Retinal pigment epithelial cell (primary cell): Measurements from ENCODE around the gene BAZ2B.

Experiments used
- DNase-seq: peaks from one replicate; pipeline ENCODE4 v3.0.0-alpha.2; 2010; ENCODE audit warnings: low read depth
- H3K4me3 ChIP-seq: 2 replicates; pipeline ENCODE4 v1.5.1; 2011; ENCODE audit warnings: mild to moderate bottlenecking, low read length, control low read depth, moderate library complexity
- TF ChIP-seq, protein P1 (sequence below): conservative IDR thresholded peaks from 2 replicates; pipeline ENCODE4 v1.5.1; 2011; ENCODE audit warnings: low read depth, low read length, control low read depth, inconsistent platforms

The BAZ2B gene

DNA sequence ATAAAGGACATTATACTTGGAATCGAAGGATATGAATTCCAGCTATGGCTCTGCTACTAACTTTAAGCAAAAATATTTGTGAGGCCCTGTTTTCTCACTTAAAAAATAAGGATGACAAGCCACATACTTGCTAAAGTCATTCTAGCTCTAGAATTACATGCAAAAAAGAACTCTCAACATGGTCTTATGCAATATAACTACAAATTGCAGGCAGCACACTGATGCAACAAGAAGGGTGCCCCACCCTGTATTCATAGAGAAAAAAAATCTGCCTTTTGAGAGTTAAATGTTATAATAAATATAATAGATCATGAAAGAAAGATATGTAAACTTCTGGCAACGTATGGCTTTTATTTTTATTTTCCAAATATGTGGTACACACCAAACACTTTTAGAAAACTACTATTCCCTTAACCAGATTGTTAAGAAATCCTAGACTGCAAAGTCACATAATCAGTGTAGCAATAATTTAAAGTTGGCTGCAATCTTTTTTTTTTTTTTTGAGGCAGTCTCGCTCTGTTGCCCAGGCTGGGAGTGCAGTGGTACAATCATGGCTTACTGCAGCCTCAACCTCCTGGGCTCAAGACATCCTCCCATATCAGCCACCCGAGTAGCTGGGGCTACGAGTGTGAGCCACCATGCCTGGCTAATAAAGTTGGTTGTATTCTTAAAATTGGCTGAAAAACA, 289.6 kb downstream of the BAZ2B start:
- TF ChIP-seq, protein P1, sequence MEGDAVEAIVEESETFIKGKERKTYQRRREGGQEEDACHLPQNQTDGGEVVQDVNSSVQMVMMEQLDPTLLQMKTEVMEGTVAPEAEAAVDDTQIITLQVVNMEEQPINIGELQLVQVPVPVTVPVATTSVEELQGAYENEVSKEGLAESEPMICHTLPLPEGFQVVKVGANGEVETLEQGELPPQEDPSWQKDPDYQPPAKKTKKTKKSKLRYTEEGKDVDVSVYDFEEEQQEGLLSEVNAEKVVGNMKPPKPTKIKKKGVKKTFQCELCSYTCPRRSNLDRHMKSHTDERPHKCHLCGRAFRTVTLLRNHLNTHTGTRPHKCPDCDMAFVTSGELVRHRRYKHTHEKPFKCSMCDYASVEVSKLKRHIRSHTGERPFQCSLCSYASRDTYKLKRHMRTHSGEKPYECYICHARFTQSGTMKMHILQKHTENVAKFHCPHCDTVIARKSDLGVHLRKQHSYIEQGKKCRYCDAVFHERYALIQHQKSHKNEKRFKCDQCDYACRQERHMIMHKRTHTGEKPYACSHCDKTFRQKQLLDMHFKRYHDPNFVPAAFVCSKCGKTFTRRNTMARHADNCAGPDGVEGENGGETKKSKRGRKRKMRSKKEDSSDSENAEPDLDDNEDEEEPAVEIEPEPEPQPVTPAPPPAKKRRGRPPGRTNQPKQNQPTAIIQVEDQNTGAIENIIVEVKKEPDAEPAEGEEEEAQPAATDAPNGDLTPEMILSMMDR: no peak
- no peak overlapping the region for H3K4me3 ChIP-seq
- DNase-seq: no peak

DNA sequence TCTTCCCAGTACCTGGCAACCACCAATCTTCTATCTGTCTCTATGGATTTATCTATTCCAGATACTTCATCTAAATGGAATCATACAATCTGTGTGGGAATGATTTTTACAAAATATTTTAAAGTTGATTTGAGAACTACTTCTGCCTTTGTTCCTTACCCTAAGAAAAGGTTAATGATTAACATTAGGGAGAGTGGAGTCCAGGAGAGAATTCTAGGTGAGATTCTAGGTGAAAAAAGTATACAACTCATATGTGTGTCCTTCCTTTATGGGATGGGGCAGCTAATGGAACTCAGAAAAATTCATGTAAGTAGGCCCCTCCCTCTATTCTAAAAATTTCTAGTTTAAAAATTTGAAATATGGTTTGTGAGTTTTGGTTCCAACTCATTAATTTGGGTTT, 293.9 kb downstream of the BAZ2B start:
- no peak overlapping the region for H3K4me3 ChIP-seq
- DNase-seq: no peak
- TF ChIP-seq, protein P1: no peak

DNA sequence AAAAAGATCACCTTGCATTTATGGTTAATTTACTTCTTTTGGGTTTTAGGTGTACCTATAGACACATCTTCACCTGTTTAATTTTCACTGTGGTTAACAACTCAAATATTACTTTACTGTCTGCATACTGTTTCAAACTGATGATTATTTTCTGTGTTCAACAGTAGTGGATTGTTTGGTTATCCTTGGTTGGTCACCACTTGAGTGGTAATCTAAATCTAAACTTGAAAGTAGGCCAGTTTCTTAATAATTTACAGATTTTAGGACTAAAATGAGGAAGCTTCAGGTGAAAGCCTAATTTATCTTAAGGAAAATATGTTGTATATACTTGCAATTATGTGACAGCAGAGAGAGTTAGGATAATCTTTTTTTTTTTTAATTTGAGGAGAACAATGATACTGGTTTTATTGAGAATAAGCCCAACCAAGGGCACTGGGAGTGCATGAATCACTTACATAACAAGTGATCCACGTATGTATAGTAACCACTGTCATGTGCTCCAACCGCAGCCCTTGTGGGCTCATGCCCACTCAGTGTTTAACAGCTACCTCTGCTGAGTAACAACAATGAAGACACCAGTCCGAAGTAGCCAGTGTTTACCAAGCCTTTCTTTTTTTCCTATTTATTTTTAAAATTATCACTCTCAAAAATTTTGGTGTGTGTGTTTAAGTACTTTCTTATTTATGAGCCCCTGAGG, 298.8 kb downstream of the BAZ2B start:
- DNase-seq: no peak
- no peak overlapping the region for H3K4me3 ChIP-seq
- TF ChIP-seq, protein P1: no peak

- no peak overlapping the region for H3K4me3 ChIP-seq
- TF ChIP-seq, protein P1: no peak
- no peak for DNase-seq
Measured at GRCh38 chr2:159307942-159308341, 308.4 kb downstream of the BAZ2B start.

DNA sequence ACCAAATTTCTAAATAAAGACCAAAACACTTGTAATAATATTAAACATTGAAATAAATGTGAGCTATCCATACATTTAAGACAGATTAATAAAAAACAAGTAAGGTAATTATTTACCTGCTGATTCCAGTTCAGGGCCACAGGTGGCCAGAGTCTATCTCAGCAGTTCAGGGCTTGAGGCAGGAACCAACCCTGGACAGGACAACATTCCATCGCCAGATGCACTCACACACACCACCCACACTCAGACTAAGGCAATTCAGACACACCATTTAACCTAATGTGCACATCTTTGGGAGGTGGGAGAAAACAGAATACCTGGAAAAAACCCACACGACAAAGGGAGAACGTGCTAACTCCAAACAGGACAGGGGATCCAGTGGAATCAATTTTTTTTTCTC, 315.8 kb downstream of the BAZ2B start:
- TF ChIP-seq, protein P1: no peak
- H3K4me3 ChIP-seq: no peak overlapping the region
- no peak for DNase-seq

- H3K4me3 ChIP-seq: no peak overlapping the region
- TF ChIP-seq, protein P1: no peak
- DNase-seq: no peak
Measured at GRCh38 chr2:159298967-159299366, 317.4 kb downstream of the BAZ2B start.
